ENCODE data around the gene OR8D2.

GRCh38 chr11:124346311-124346955 is 26.4 kb upstream of the OR8D2 start:
- TF ChIP-seq CTCF (IDR thresholded peaks at IDR 0.05) (no peak), POLR2A (IDR thresholded peaks at IDR 0.05) (no peak)
